Keratinocyte (primary cell): ENCODE results near the gene KCNAB2. TPM values are rescaled to one million over a fixed set of nuclear protein-coding genes. Genes with fewer than 3 reads are reported as not detected.

ENCODE experiments used
- DNase-seq: peaks from one replicate; pipeline ENCODE4 v3.0.0-alpha.2; 2011; ENCODE audit warnings: low read depth, missing footprints, low spot score
- FAIRE-seq: peaks from 2 replicates; lab custom pipeline; 2011; peaks lifted over from hg19 to GRCh38; lab: Jason Lieb, UNC
- H2AFZ ChIP-seq: 2 replicates; pipeline ENCODE4 v1.6.0; 2012; ENCODE audit warnings: low read length, control low read depth, inconsistent platforms; ENCODE audit not compliant: control insufficient read depth
- H3K27ac ChIP-seq: 2 replicates; pipeline ENCODE4 v1.5.1; 2011; ENCODE audit warnings: low read length; ENCODE audit not compliant: control insufficient read depth, insufficient read depth
- H3K27me3 ChIP-seq: 3 replicates; pipeline ENCODE4 v1.6.0; 2011; ENCODE audit warnings: low read length; ENCODE audit not compliant: control insufficient read depth, insufficient read depth; ENCODE audit errors: extremely low read depth
- H3K36me3 ChIP-seq, 2 experiments: 2 replicates in 1 of 2; 3 replicates in 1 of 2; pipeline ENCODE4 v1.5.1; 2011; ENCODE audit warnings: low read length in 2 of 2, mild to moderate bottlenecking in 1 of 2; ENCODE audit not compliant: control insufficient read depth in 2 of 2, insufficient read depth in 2 of 2; ENCODE audit errors: extremely low read depth in 1 of 2
- H3K4me1 ChIP-seq: 3 replicates; pipeline ENCODE4 v1.5.1; 2011; ENCODE audit warnings: low read length; ENCODE audit not compliant: control insufficient read depth, insufficient read depth; ENCODE audit errors: extremely low read depth
- H3K4me2 ChIP-seq: 3 replicates; pipeline ENCODE4 v1.6.0; 2011; ENCODE audit warnings: low read depth, low read length; ENCODE audit not compliant: control insufficient read depth, insufficient read depth; ENCODE audit errors: extremely low read depth
- H3K4me3 ChIP-seq, 3 experiments: fragments of 200-600 bp in 1 of 3; sonication (generic) in 1 of 3; 2 replicates in 2 of 3; 3 replicates in 1 of 3; pipeline ENCODE4 v1.5.1; 2011 to 2016; ENCODE audit warnings: low read length in 3 of 3, mild to moderate bottlenecking in 3 of 3, control low read depth in 2 of 3, inconsistent platforms in 1 of 3, low read depth in 1 of 3, mixed read lengths in 1 of 3, mixed run types in 1 of 3, moderate library complexity in 1 of 3; ENCODE audit not compliant: control insufficient read depth in 2 of 3, insufficient read depth in 2 of 3; ENCODE audit errors: extremely low read depth in 1 of 3
- H3K79me2 ChIP-seq: 2 replicates; pipeline ENCODE4 v1.6.0; 2012; ENCODE audit warnings: low read length; ENCODE audit not compliant: control insufficient read depth, insufficient read depth
- H3K9ac ChIP-seq: 3 replicates; pipeline ENCODE4 v1.6.0; 2011; ENCODE audit warnings: low read length; ENCODE audit not compliant: control insufficient read depth, insufficient read depth; ENCODE audit errors: extremely low read depth
- H3K9me1 ChIP-seq: 3 replicates; pipeline ENCODE4 v1.6.0; 2011; ENCODE audit warnings: low read length; ENCODE audit not compliant: control insufficient read depth, insufficient read depth; ENCODE audit errors: extremely low read depth
- H3K9me3 ChIP-seq: 2 replicates; pipeline ENCODE4 v1.5.1; 2012; ENCODE audit warnings: low read depth, low read length; ENCODE audit not compliant: control insufficient read depth
- H4K20me1 ChIP-seq: 3 replicates; pipeline ENCODE4 v1.6.0; 2011; ENCODE audit warnings: low read length; ENCODE audit not compliant: control insufficient read depth, insufficient read depth; ENCODE audit errors: extremely low read depth
- CTCF ChIP-seq, 3 experiments: IDR thresholded peaks in 1 of 3; conservative IDR thresholded peaks in 1 of 3; optimal IDR thresholded peaks in 1 of 3; 2 replicates in 2 of 3; 3 replicates in 1 of 3; pipeline versions ENCODE3 to v1.5.1; 2011; ENCODE audit warnings: low read length in 3 of 3, mild to moderate bottlenecking in 3 of 3, moderate library complexity in 2 of 3, control low read depth in 1 of 3, inconsistent platforms in 1 of 3; ENCODE audit not compliant: insufficient read depth in 2 of 3; ENCODE audit errors: extremely low read depth in 1 of 3
- EZH2 ChIP-seq: IDR thresholded peaks from one replicate; pipeline ENCODE4 v1.6.1; 2012; ENCODE audit warnings: inconsistent platforms, mild to moderate bottlenecking, low read length, moderate library complexity
- dilution Hi-C: fragments of 300-500 bp; cut with MboI; formaldehyde crosslinking; loops from one replicate; pipeline ENCODE4 v1.7.0; 2020; ENCODE audit warnings: low sequenced_read_pairs; ENCODE audit not compliant: extremely low pct_ligation_motif_present
- polyA minus RNA-seq, 3 experiments: library from RNA; depleted of rRNA, polyadenylated mRNA; stranded (reverse); fragments of >200 nt; gene quantifications; 1 replicate in 1 of 3; 2 replicates in 1 of 3; 3 replicates in 1 of 3; pipeline ENCODE4 v1.2.3, GENCODE V29; 2011
- polyA plus RNA-seq, 5 experiments: library from polyadenylated mRNA; depleted of rRNA in 3 of 5; stranded (reverse) in 3 of 5; stranded (forward) in 1 of 5; unstranded in 1 of 5; fragments of >200 nt; gene quantifications; 1 replicate in 1 of 5; 2 replicates in 3 of 5; 3 replicates in 1 of 5; pipeline versions ENCODE4 v1.2.1 to v1.2.3, GENCODE V29; 2011 to 2012; ENCODE audit warnings: missing spikeins in 2 of 5, low read depth in 1 of 5, low replicate concordance in 1 of 5

The KCNAB2 gene
- polyA plus RNA-seq (1.3 to 2.5 TPM (median 1.8 TPM) in 3 replicates), polyA minus RNA-seq (1.1 to 5.6 TPM (median 3.0 TPM) in 3 replicates)
- 4.3 TPM for polyA plus RNA-seq (2011; ENCODE audit: low read depth)
- polyA plus RNA-seq (2011; cell fraction: cytosol; rRNA removed) = 1.4 and 2.5 TPM in 2 replicates
- polyA plus RNA-seq (2011; cell fraction: nucleus; rRNA removed) = 3.4 and 4.7 TPM in 2 replicates
- 2.0 and 2.3 TPM in 2 replicates for polyA plus RNA-seq (2012; ENCODE audit: low replicate concordance)
- 5.9 TPM for polyA minus RNA-seq (2011; cell fraction: cytosol; rRNA and poly(A)+ RNA removed)
- 1.8 and 4.5 TPM in 2 replicates for polyA minus RNA-seq (2011; cell fraction: nucleus; rRNA and poly(A)+ RNA removed)

- H3K36me3 ChIP-seq = no peaks in the 10 kb centered on the region
- no peak within 1 kb of the TSS for H3K4me3 ChIP-seq
- H3K79me2 ChIP-seq = no peaks in the 10 kb centered on the region
- H3K9ac ChIP-seq = no peak within 1 kb of the TSS
- no peaks in the 10 kb centered on the region for H3K9me3 ChIP-seq
- TF ChIP-seq CTCF (optimal IDR thresholded peaks at IDR 0.05 in 1 of 3, IDR thresholded peaks at IDR 0.05 in 1 of 3, conservative IDR thresholded peaks at IDR 0.05 in 1 of 3; ENCODE audit: extremely low read depth in 1 of 3, insufficient read depth in 2 of 3, low read length in 3 of 3) (no peak), EZH2 (no peak)
- H3K27ac ChIP-seq = no peak within 1 kb of the TSS
- H2AFZ ChIP-seq = no peak within 1 kb of the TSS
- peaks cover 21% of the 10 kb centered on the region for H3K27me3 ChIP-seq
- no peaks in the 10 kb centered on the region for H3K4me1 ChIP-seq
- dilution Hi-C loops = no loop called here
- DNase-seq (no peak), FAIRE-seq (no peak)
- H4K20me1 ChIP-seq = no peaks in the 10 kb centered on the region
- no peaks in the 10 kb centered on the region for H3K9me1 ChIP-seq
- H3K4me2 ChIP-seq = no peak within 1 kb of the TSS
These were observed at the start of gene KCNAB2 for GRCh38 chr1:6045561-6045960. Gene KCNAB2 (plus strand): TSS chr1:6045888. CDS start chr1:6051537, 5,649 bp downstream.

DNA sequence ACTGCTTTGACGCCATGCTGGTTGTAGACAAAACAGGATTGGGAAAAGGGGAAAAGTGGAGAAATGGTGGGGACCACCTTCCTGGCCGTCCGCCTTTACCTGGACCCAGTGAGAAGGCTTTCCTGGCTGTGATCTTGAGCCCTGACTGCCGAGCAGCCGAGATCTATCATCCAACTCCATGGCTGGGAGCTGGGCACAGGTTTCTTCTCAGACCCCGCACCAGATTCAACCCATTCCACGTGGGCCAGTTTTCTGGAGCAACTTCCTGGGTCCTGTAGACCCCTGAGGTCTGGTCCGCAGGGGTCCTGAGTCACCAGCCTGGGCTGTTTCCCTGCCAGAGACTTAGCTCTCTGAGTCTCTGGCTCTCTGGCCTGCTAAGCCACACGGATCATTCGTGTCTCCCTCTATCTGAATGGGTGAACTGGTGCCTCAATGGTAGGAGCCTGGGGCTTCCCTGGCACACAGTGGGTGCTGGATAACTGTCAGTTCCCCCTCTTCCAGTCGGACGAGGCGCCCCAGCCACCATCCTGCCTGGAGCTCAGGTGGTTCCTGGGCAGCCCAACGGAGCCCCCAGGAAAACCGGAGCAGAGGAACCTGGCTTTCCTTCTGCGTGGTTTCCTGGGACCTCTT, 48.9 kb upstream of the KCNAB2 start:
- dilution Hi-C loops = no loop called here
- peaks cover 4% of the 10 kb centered on the region for H4K20me1 ChIP-seq
- no peak for DNase-seq
- peaks cover 9% of the 10 kb centered on the region for H3K4me1 ChIP-seq
- H3K36me3 ChIP-seq = no peaks in the 10 kb centered on the region
- FAIRE-seq = no peak
- H3K27me3 ChIP-seq = no peaks in the 10 kb centered on the region
- no peak overlapping the region for H3K4me3 ChIP-seq
- H3K4me2 ChIP-seq = no peak overlapping the region
- no peak overlapping the region for H3K9ac ChIP-seq
- H2AFZ ChIP-seq = no peak overlapping the region
- no peak overlapping the region for H3K27ac ChIP-seq
- TF ChIP-seq CTCF (optimal IDR thresholded peaks at IDR 0.05 in 1 of 3, IDR thresholded peaks at IDR 0.05 in 1 of 3, conservative IDR thresholded peaks at IDR 0.05 in 1 of 3; ENCODE audit: extremely low read depth in 1 of 3, insufficient read depth in 2 of 3, low read length in 3 of 3) = no peak
- TF ChIP-seq EZH2 = no peak
- peaks cover 2% of the 10 kb centered on the region for H3K79me2 ChIP-seq
- no peaks in the 10 kb centered on the region for H3K9me3 ChIP-seq
- no peaks in the 10 kb centered on the region for H3K9me1 ChIP-seq
